ENCODE data around the gene ADGRD1. TPM values are rescaled to one million over a fixed set of nuclear protein-coding genes. Genes with fewer than 3 reads are reported as not detected.

Gene ADGRD1
- total RNA-seq, 1 donor from 2014 or later = 1.7 TPM

GRCh38 chr12:131007031-131007739, 53.5 kb downstream of the ADGRD1 start:
- Mint-ChIP-seq H3K4me1 (ENCODE audit: unreplicated experiment) (no peaks in the 10 kb centered on the region), H3K9me3 (ENCODE audit: unreplicated experiment) (no peaks in the 10 kb centered on the region), H3K36me3 (ENCODE audit: low read depth, unreplicated experiment) (no peaks in the 10 kb centered on the region), H3K4me3 (ENCODE audit: unreplicated experiment) (no peak overlapping the region), H3K27ac (ENCODE audit: unreplicated experiment) (no peak overlapping the region), H3K27me3 (ENCODE audit: unreplicated experiment) (peaks cover 9% of the 10 kb centered on the region)
- no peak for DNase-seq (ENCODE audit: low spot score)
- no peak for TF ChIP-seq CTCF (IDR thresholded peaks at IDR 0.05; ENCODE audit: unreplicated experiment)

DNA sequence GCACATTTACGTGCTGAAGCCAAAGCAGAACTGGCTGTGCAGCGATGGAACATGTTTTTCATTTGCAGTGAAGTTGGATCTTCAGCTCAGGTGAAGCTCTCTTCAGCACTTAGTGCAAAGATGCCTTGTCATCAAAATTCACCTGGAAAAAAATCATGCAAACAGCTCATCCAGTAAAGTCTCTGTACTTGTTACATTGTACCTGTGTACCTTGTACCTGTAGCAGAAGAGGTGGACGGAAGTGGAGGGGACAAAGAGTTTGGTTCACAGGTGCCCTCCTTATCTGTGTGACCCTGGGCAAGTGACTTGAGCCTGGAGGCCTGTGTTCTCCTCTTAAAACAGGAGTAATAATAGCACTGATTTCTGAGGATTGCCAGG, 54.0 kb downstream of the ADGRD1 start:
- Mint-ChIP-seq H3K27ac (ENCODE audit: unreplicated experiment) (no peak overlapping the region), H3K27me3 (ENCODE audit: unreplicated experiment) (peaks cover 10% of the 10 kb centered on the region), H3K36me3 (ENCODE audit: low read depth, unreplicated experiment) (no peaks in the 10 kb centered on the region), H3K4me3 (ENCODE audit: unreplicated experiment) (no peak overlapping the region), H3K9me3 (ENCODE audit: unreplicated experiment) (no peaks in the 10 kb centered on the region), H3K4me1 (ENCODE audit: unreplicated experiment) (no peaks in the 10 kb centered on the region)
- DNase-seq (ENCODE audit: low spot score) = no peak
- no peak for TF ChIP-seq CTCF (IDR thresholded peaks at IDR 0.05; ENCODE audit: unreplicated experiment)

- H3K36me3 Mint-ChIP-seq (ENCODE audit: low read depth, unreplicated experiment) = no peaks in the 10 kb centered on the region
- H3K4me1 Mint-ChIP-seq (ENCODE audit: unreplicated experiment) = no peaks in the 10 kb centered on the region
- TF ChIP-seq CTCF (IDR thresholded peaks at IDR 0.05; ENCODE audit: unreplicated experiment) = no peak
- DNase-seq (ENCODE audit: low spot score) = no peak
- no peak overlapping the region for H3K4me3 Mint-ChIP-seq (ENCODE audit: unreplicated experiment)
- no peaks in the 10 kb centered on the region for H3K9me3 Mint-ChIP-seq (ENCODE audit: unreplicated experiment)
- peaks cover 10% of the 10 kb centered on the region for H3K27me3 Mint-ChIP-seq (ENCODE audit: unreplicated experiment)
- H3K27ac Mint-ChIP-seq (ENCODE audit: unreplicated experiment) = no peak overlapping the region
Measured at GRCh38 chr12:131008131-131008912, 54.6 kb downstream of the ADGRD1 start.

GRCh38 chr12:131008913-131009270, 55.2 kb downstream of the ADGRD1 start:
- no peak overlapping the region for H3K4me3 Mint-ChIP-seq (ENCODE audit: unreplicated experiment)
- peaks cover 10% of the 10 kb centered on the region for H3K27me3 Mint-ChIP-seq (ENCODE audit: unreplicated experiment)
- no peaks in the 10 kb centered on the region for H3K4me1 Mint-ChIP-seq (ENCODE audit: unreplicated experiment)
- no peaks in the 10 kb centered on the region for H3K36me3 Mint-ChIP-seq (ENCODE audit: low read depth, unreplicated experiment)
- H3K27ac Mint-ChIP-seq (ENCODE audit: unreplicated experiment) = no peak overlapping the region
- TF ChIP-seq CTCF (IDR thresholded peaks at IDR 0.05; ENCODE audit: unreplicated experiment) = no peak
- H3K9me3 Mint-ChIP-seq (ENCODE audit: unreplicated experiment) = no peaks in the 10 kb centered on the region
- no peak for DNase-seq (ENCODE audit: low spot score)

Measured in endothelial cell (in vitro differentiated cells).